ENCODE results near the gene MYH3.

GRCh38 chr17:10614536-10615155 lies 42.5 kb downstream of the MYH3 start:
- peak; percentile 72 to 81 (median 75) for TF ChIP-seq CTCF (IDR thresholded peaks at IDR 0.05)
- TF ChIP-seq POLR2AphosphoS5 (IDR thresholded peaks at IDR 0.05), result no peak

Data from transverse colon (tissue), 4 donors.